Measurements from ENCODE around the gene KLC1. TPM values are rescaled to one million over a fixed set of nuclear protein-coding genes. Genes with fewer than 3 reads are reported as not detected.

KLC1 gene
- polyA plus RNA-seq, 2 of the 4 experiments (the other 2 are of a cell fraction): 81.8 to 150 TPM

DNA sequence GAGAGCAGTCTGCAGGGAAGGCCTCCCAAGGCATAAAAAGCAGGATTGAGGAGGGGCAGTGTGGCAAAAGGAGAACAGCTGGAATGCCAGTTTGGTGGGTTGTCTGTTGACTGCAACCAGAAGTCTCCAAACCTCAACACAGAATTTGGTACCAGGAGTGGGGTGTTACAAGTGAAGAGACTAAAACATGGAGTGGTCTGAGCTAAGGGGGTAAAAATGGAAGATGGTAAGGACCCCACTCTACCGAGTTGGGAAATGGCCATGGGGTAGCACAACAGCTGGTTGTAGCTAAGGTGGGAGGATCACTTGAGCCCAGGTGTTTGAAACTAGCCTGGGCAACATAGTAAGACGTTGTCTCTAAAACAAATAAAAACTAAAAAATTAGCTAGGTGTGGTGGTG, 17.8 kb upstream of the KLC1 start (continued):
- TF ChIP-seq FOSL2 (IDR thresholded peaks at IDR 0.05) (no peak), FOSL2 (CRISPR knock-in tag; IDR thresholded peaks at IDR 0.05) (no peak), BHLHE40 (IDR thresholded peaks at IDR 0.05; ENCODE audit: low read depth, low read length) (no peak), SREBF2 (IDR thresholded peaks at IDR 0.05) (no peak), RNF2 (IDR thresholded peaks at IDR 0.05; ENCODE audit: borderline replicate concordance, low read depth) (no peak), HOXA7 (CRISPR knock-in tag; IDR thresholded peaks at IDR 0.05) (no peak), MAFK (IDR thresholded peaks at IDR 0.05; ENCODE audit: partially characterized antibody) (no peak)

DNA sequence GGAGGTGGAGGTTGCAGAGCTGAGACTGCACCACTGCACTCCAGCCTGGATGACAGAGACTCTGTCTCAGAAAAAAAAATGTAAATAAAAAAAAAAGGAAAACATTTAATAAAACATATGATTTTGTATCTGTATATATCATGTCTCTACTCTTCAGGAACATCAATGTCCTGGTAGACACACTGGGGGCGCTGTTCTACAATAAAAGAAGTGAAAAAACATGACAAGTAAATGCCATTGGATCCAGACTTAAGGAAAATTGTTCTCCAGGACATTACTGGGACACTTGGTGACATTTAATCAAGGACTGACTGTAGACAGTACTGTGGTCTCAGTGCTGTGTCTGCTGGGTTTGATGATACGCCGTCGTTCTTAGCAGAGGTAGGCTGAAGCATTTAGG, 15.5 kb upstream of the KLC1 start:
- no peak for DNase-seq (ENCODE audit: low read depth in 1 of 2, low spot score in 1 of 2)
- TF ChIP-seq RARB (CRISPR knock-in tag; IDR thresholded peaks at IDR 0.05) (no peak), POLR2A (IDR thresholded peaks at IDR 0.05; ENCODE audit: low read length) (no peak), ZSCAN20 (CRISPR knock-in tag; IDR thresholded peaks at IDR 0.05) (no peak), RAD21 (conservative IDR thresholded peaks at IDR 0.05 in 1 of 2, IDR thresholded peaks at IDR 0.05 in 1 of 2) (peak; percentile 19 to 45; a peak in 2 of 5 replicates), CBX8 (IDR thresholded peaks at IDR 0.05) (no peak), TFCP2L1 (CRISPR knock-in tag; IDR thresholded peaks at IDR 0.05) (no peak), ZC3H11A (IDR thresholded peaks at IDR 0.05) (no peak)
- TF ChIP-seq, protein P1, sequence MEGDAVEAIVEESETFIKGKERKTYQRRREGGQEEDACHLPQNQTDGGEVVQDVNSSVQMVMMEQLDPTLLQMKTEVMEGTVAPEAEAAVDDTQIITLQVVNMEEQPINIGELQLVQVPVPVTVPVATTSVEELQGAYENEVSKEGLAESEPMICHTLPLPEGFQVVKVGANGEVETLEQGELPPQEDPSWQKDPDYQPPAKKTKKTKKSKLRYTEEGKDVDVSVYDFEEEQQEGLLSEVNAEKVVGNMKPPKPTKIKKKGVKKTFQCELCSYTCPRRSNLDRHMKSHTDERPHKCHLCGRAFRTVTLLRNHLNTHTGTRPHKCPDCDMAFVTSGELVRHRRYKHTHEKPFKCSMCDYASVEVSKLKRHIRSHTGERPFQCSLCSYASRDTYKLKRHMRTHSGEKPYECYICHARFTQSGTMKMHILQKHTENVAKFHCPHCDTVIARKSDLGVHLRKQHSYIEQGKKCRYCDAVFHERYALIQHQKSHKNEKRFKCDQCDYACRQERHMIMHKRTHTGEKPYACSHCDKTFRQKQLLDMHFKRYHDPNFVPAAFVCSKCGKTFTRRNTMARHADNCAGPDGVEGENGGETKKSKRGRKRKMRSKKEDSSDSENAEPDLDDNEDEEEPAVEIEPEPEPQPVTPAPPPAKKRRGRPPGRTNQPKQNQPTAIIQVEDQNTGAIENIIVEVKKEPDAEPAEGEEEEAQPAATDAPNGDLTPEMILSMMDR (IDR thresholded peaks at IDR 0.05): peak; percentile 25; the same call in 1 of the 3 replicates
- TF ChIP-seq, protein P2, sequence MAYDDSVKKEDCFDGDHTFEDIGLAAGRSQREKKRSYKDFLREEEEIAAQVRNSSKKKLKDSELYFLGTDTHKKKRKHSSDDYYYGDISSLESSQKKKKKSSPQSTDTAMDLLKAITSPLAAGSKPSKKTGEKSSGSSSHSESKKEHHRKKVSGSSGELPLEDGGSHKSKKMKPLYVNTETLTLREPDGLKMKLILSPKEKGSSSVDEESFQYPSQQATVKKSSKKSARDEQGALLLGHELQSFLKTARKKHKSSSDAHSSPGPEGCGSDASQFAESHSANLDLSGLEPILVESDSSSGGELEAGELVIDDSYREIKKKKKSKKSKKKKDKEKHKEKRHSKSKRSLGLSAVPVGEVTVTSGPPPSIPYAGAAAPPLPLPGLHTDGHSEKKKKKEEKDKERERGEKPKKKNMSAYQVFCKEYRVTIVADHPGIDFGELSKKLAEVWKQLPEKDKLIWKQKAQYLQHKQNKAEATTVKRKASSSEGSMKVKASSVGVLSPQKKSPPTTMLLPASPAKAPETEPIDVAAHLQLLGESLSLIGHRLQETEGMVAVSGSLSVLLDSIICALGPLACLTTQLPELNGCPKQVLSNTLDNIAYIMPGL (CRISPR knock-in tag; IDR thresholded peaks at IDR 0.05; ENCODE audit: borderline replicate concordance): no peak
- no peak overlapping the region for H3K4me2 ChIP-seq
- 75% methylated on average over 4 of the region's 4 CpGs for whole genome bisulfite sequencing (ENCODE audit: missing lambda C conversion rate)
- ChIA-PET CTCF (interaction anchor here (0.6 to 1.2 kb wide), 4 partner anchors 12 to 1214 kb away, joined by 3 to 4 read pairs (median 3); no protein-coding TSS in a partner anchor), POLR2A (interaction anchor here (0.7 kb wide), 1 partner anchor 85 kb away, joined by 3 read pairs; no protein-coding TSS in a partner anchor)
- no peak overlapping the region for H3K27ac ChIP-seq
- peak in 1 of 2 experiments; percentile 28; a peak in 2 of 6 replicates for ATAC-seq
- H3K9me3 ChIP-seq: peaks cover 23% of the 10 kb centered on the region
- H3K4me1 ChIP-seq: no peaks in the 10 kb centered on the region
- H3K4me3 ChIP-seq: no peak overlapping the region
- FAIRE-seq: no peak

DNA sequence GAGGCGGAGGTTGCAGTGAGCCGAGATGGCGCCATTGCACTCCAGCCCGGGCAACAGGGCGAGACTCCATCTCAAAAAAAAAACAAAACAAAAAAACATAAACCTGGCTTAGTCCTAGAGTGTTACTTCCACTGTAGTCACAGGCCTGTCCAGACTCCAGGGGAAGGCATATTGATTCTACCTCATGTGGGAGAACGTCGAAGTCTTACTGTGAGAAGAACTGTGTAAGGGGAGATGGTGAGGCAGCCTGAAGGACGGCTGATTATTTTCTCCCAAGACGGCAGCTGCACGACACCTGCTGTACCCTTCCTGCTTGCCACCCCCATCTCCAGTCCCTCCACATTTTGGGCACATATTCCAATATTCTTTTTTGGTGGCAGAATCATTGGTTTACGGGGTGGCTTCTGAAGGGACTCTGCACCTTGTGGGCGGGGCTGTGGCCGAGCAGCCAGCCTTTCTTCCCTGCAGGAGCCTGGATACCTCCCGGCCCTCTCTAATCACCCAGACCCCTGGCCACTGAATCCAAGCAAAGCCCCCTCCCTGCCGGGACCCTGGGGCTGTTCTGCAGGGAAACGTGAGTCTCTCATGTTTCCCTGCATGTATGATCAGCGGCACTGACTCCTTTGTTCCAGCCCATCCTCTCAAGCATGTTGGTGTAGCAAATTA, 12.2 kb upstream of the KLC1 start:
- no peak for FAIRE-seq
- H3K27ac ChIP-seq: no peak overlapping the region
- no peak for TF ChIP-seq POLR2A (IDR thresholded peaks at IDR 0.05; ENCODE audit: low read length)
- H3K4me3 ChIP-seq: no peak overlapping the region
- ATAC-seq: 0 out of 6 replicates have a peak, but pooled peaks of 1 of the 2 experiments have one; percentile 15
- 85% methylated on average over 17 of the region's 17 CpGs for WGBS (ENCODE audit: missing lambda C conversion rate)
- no peak overlapping the region for H3K4me2 ChIP-seq
- H3K9me3 ChIP-seq: peaks cover 5% of the 10 kb centered on the region
- no peak for DNase-seq (ENCODE audit: low read depth in 1 of 2, low spot score in 1 of 2)
- ChIA-PET CTCF (interaction anchor here (0.6 to 1.4 kb wide), 2 partner anchors 9 to 605 kb away, joined by 3 to 4 read pairs; no protein-coding TSS in a partner anchor), POLR2A (no interaction called here)
- 0 out of 3 replicates have a peak, but pooled peaks cover 5% of the 10 kb centered on the region for H3K4me1 ChIP-seq

DNA sequence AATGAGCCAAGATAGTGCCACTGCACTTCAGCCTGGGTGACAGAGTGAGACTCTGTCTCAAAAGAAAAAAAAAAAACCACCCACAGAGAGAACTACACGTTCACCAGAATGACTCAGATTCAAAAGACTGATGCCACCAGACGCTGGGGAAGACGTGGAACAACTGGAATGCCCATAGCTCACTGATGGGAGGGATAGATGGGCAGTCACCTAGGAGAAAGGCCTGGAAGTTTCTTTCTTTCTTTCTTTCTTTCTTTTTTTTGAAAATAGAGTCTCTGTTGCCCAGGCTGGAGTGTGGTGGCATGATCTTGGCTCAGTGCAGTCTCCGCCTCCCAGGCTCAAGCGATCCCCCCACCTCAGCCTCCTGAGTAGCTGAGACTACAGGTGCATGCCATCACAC, 10.0 kb upstream of the KLC1 start:
- DNase-seq (ENCODE audit: low read depth in 1 of 2, low spot score in 1 of 2): no peak
- ATAC-seq: peak; percentile 50 to 85
- H3K4me3 ChIP-seq: no peak overlapping the region
- ChIA-PET POLR2A (no interaction called here), CTCF (interaction anchor here (1.1 kb wide), 1 partner anchor 12 kb away, joined by 3 read pairs; no protein-coding TSS in a partner anchor)
- H3K4me2 ChIP-seq: peak overlapping the region; percentile 17; the same call in 1 of the 3 replicates
- H3K9me3 ChIP-seq: no peaks in the 10 kb centered on the region
- peaks cover 10% of the 10 kb centered on the region; the same call in 1 of the 3 replicates for H3K4me1 ChIP-seq
- H3K27ac ChIP-seq: no peak overlapping the region
- 35% methylated on average over 5 of the region's 5 CpGs for WGBS (ENCODE audit: missing lambda C conversion rate)
- no peak for FAIRE-seq
- no peak for TF ChIP-seq HDAC2 (IDR thresholded peaks at IDR 0.05)
- TF ChIP-seq, protein P3, sequence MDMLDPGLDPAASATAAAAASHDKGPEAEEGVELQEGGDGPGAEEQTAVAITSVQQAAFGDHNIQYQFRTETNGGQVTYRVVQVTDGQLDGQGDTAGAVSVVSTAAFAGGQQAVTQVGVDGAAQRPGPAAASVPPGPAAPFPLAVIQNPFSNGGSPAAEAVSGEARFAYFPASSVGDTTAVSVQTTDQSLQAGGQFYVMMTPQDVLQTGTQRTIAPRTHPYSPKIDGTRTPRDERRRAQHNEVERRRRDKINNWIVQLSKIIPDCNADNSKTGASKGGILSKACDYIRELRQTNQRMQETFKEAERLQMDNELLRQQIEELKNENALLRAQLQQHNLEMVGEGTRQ (IDR thresholded peaks at IDR 0.05): no peak
- no peak for TF ChIP-seq CHD2 (IDR thresholded peaks at IDR 0.05; ENCODE audit: low read length, partially characterized antibody)
- no peak for TF ChIP-seq JUNB (IDR thresholded peaks at IDR 0.05)
- no peak for TF ChIP-seq GATA3 (IDR thresholded peaks at IDR 0.05; ENCODE audit: borderline replicate concordance)
- TF ChIP-seq ZC3H11A (IDR thresholded peaks at IDR 0.05): no peak
- no peak for TF ChIP-seq RAD21 (conservative IDR thresholded peaks at IDR 0.05 in 1 of 2, IDR thresholded peaks at IDR 0.05 in 1 of 2)
- no peak for TF ChIP-seq HOXB13 (CRISPR knock-in tag; IDR thresholded peaks at IDR 0.05; ENCODE audit: low read depth)
- TF ChIP-seq HEYL (CRISPR knock-in tag; IDR thresholded peaks at IDR 0.05): no peak
- TF ChIP-seq KDM1A (IDR thresholded peaks at IDR 0.05; ENCODE audit: low read depth): no peak
- no peak for TF ChIP-seq MAFK (IDR thresholded peaks at IDR 0.05; ENCODE audit: partially characterized antibody)
- no peak for TF ChIP-seq EP300 (IDR thresholded peaks at IDR 0.05)
- TF ChIP-seq EHMT2 (IDR thresholded peaks at IDR 0.05; ENCODE audit: low read depth): no peak
- no peak for TF ChIP-seq ZSCAN20 (CRISPR knock-in tag; IDR thresholded peaks at IDR 0.05)
- TF ChIP-seq, protein P2 (CRISPR knock-in tag; IDR thresholded peaks at IDR 0.05; ENCODE audit: borderline replicate concordance): no peak

All from A549 (cell line).